Fibroblast of pulmonary artery (primary cell): ENCODE results near the gene CD300E.

ENCODE experiments used
- DNase-seq: peaks from one replicate; pipeline ENCODE4 v3.0.0-alpha.2; 2010; ENCODE audit warnings: low read depth
- H3K4me3 ChIP-seq: replicated peaks from 2 replicates; pipeline ENCODE4 v1.5.1; 2011; ENCODE audit warnings: low read depth, mild to moderate bottlenecking, control low read depth, low read length, moderate library complexity
- CTCF ChIP-seq: IDR thresholded peaks from 2 replicates; pipeline ENCODE4 v1.5.1; 2011; ENCODE audit warnings: mild to moderate bottlenecking, control low read depth, low read length, inconsistent platforms; ENCODE audit errors: missing control alignments

The CD300E gene

GRCh38 chr17:74567397-74567796 is 56.1 kb downstream of the CD300E start, which contains the start of gene CD300H:
CD300H (minus strand) TSS chr17:74567509.
- no peak for TF ChIP-seq CTCF
- DNase-seq = no peak
- no peak within 1 kb of the TSS for H3K4me3 ChIP-seq

GRCh38 chr17:74566132-74566753 is 57.3 kb downstream of the CD300E start:
- peak; percentile 29 for DNase-seq
- H3K4me3 ChIP-seq = no peak overlapping the region
- TF ChIP-seq CTCF = peak; percentile 46

GRCh38 chr17:74565126-74565525 is 58.4 kb downstream of the CD300E start:
- DNase-seq = no peak
- no peak for TF ChIP-seq CTCF
- no peak overlapping the region for H3K4me3 ChIP-seq

- no peak for TF ChIP-seq CTCF
Measured at GRCh38 chr17:74563358-74563757, 60.2 kb downstream of the CD300E start.

GRCh38 chr17:74561586-74561985 is 62.0 kb downstream of the CD300E start:
- DNase-seq = no peak
- H3K4me3 ChIP-seq = no peak overlapping the region
- TF ChIP-seq CTCF = no peak

More at GRCh38 chr17:74563358-74563757, 60.2 kb downstream of the CD300E start:
- no peak overlapping the region for H3K4me3 ChIP-seq
- no peak for DNase-seq
